K562 (cell line): ENCODE measurements around the gene IL1RAPL2. TPM values are rescaled to one million over a fixed set of nuclear protein-coding genes. Genes with fewer than 3 reads are reported as not detected.

ENCODE experiments used
- ATAC-seq: fragments of 200-7000 bp; cut with Tn5 transposase; 3 replicates; pipeline ENCODE4 v1.9.1; 2020; ENCODE audit warnings: moderate library complexity
- BruUV-seq: library from RNA; stranded (reverse); fragments of 400-500 nt; replicated peaks from 2 replicates; lab custom pipeline; 2021; lab: Mats Ljungman, UMichigan
- CTCF ChIA-PET: fragments of 300-600 bp; formaldehyde crosslinking; extraction: SDS; loops from one replicate; lab custom pipeline; 2021; ENCODE audit warnings: low intra/inter-chr PET ratio; lab: Yijun Ruan, JAX
- POLR2A ChIA-PET: fragments of 300-600, 350-650 bp; sonication (Branson Sonifier 250); formaldehyde crosslinking; extraction: SDS; loops from one replicate; lab custom pipeline; 2021; ENCODE audit warnings: antibody characterized with exemption, inconsistent platforms; lab: Yijun Ruan, JAX
- DNase-seq, 4 experiments: peaks; one replicate each; pipeline versions ENCODE4 v3.0.0 to v3.0.0-alpha.2; 2011 to 2018; ENCODE audit warnings: low spot score in 3 of 4, mixed read lengths in 3 of 4; ENCODE audit errors: extremely low read depth in 1 of 4
- FAIRE-seq: peaks from 2 replicates; lab custom pipeline; 2011; peaks lifted over from hg19 to GRCh38; lab: Jason Lieb, UNC
- H2AFZ ChIP-seq: 2 replicates; pipeline ENCODE4 v1.6.0; 2011; ENCODE audit warnings: low read depth, low read length, control low read depth, inconsistent platforms
- H3K27ac ChIP-seq: fragments of 200-600 bp; 3 replicates; pipeline ENCODE4 v1.8.0; 2011; ENCODE audit warnings: low read depth, mild to moderate bottlenecking, control low read depth, inconsistent platforms, low read length, moderate library complexity, mixed read lengths; ENCODE audit errors: extremely low read depth
- H3K27me3 ChIP-seq, 2 experiments: fragments of 300-600 bp in 1 of 2; 2 replicates in 1 of 2; 3 replicates in 1 of 2; pipeline versions ENCODE4 v1.6.0 to v1.8.0; 2011; ENCODE audit warnings: inconsistent platforms in 2 of 2, low read length in 2 of 2, mild to moderate bottlenecking in 1 of 2, mixed read lengths in 1 of 2, moderate library complexity in 1 of 2; ENCODE audit not compliant: control insufficient read depth in 2 of 2, insufficient read depth in 2 of 2
- H3K36me3 ChIP-seq: fragments of 300-600 bp; 3 replicates; pipeline ENCODE4 v1.8.0; 2011; ENCODE audit warnings: mild to moderate bottlenecking, low read length, inconsistent platforms; ENCODE audit not compliant: control insufficient read depth, insufficient read depth
- H3K4me1 ChIP-seq, 2 experiments: fragments of 200-600 bp in 1 of 2; replicated peaks in 1 of 2; 2 replicates in 1 of 2; 3 replicates in 1 of 2; pipeline versions ENCODE4 v1.5.1 to v1.8.0; 2011; ENCODE audit warnings: inconsistent platforms in 2 of 2, low read length in 2 of 2, mild to moderate bottlenecking in 1 of 2, mixed read lengths in 1 of 2, moderate library complexity in 1 of 2; ENCODE audit not compliant: control insufficient read depth in 2 of 2, insufficient read depth in 2 of 2
- H3K4me2 ChIP-seq: 2 replicates; pipeline ENCODE4 v1.6.1; 2011; ENCODE audit warnings: low read length, control low read depth, inconsistent platforms, mixed read lengths; ENCODE audit not compliant: insufficient read depth
- H3K4me3 ChIP-seq: fragments of 200-600 bp; sonication (generic), shearing (Covaris generic); 2 replicates; pipeline ENCODE4 v1.5.1; 2016; ENCODE audit warnings: control low read depth, inconsistent platforms
- H3K79me2 ChIP-seq: fragments of 200-600 bp; 3 replicates; pipeline ENCODE4 v1.8.0; 2011; ENCODE audit warnings: low read length, inconsistent platforms; ENCODE audit not compliant: control insufficient read depth, insufficient read depth
- H3K9ac ChIP-seq, 2 experiments: 2 replicates each; pipeline versions ENCODE4 v1.6.0 to v1.6.1; 2011; ENCODE audit warnings: low read depth in 2 of 2, low read length in 2 of 2, control low read depth in 1 of 2, inconsistent platforms in 1 of 2, mild to moderate bottlenecking in 1 of 2, mixed read lengths in 1 of 2; ENCODE audit not compliant: insufficient read depth in 1 of 2
- H3K9me1 ChIP-seq: one replicate; pipeline ENCODE4 v1.6.0; 2011; ENCODE audit warnings: inconsistent platforms, mild to moderate bottlenecking, low read length, moderate library complexity; ENCODE audit not compliant: control insufficient read depth, insufficient read depth
- H3K9me3 ChIP-seq: replicated peaks from 2 replicates; pipeline ENCODE4 v1.5.1; 2011; ENCODE audit warnings: low read depth, low read length, inconsistent platforms; ENCODE audit not compliant: control insufficient read depth, insufficient read depth
- H4K20me1 ChIP-seq: replicated peaks from 2 replicates; pipeline ENCODE4 v1.6.1; 2011; ENCODE audit warnings: low read length, inconsistent platforms, mixed read lengths; ENCODE audit not compliant: control insufficient read depth, insufficient read depth
- MEIS2 ChIP-seq: fragments of 450-650 bp; IDR thresholded peaks from 2 replicates; pipeline ENCODE4 v1.6.1; 2014; ENCODE audit warnings: mild to moderate bottlenecking; ENCODE audit not compliant: partially characterized antibody
- NCOR1 ChIP-seq: fragments of 450-650 bp; IDR thresholded peaks from 2 replicates; pipeline ENCODE4 v1.6.1; 2016; ENCODE audit warnings: mild to moderate bottlenecking, moderate library complexity
- POLR2A ChIP-seq: fragments of 450-650 bp; conservative IDR thresholded peaks from 2 replicates; pipeline ENCODE4 v1.6.1; 2016
- SMARCC2 ChIP-seq: fragments of 450-650 bp; IDR thresholded peaks from 2 replicates; pipeline ENCODE4 v1.6.1; 2017; ENCODE audit warnings: antibody characterized with exemption, moderate library complexity, mild to moderate bottlenecking, low read depth
- SNIP1 ChIP-seq: fragments of 450-650 bp; IDR thresholded peaks from 2 replicates; pipeline ENCODE4 v1.7.1; 2017; ENCODE audit warnings: low read depth, mild to moderate bottlenecking
- in situ Hi-C: fragments of 300-500 bp; cut with MboI; formaldehyde crosslinking; loops from 4 replicates; pipeline ENCODE4 v1.15.0; 2018; ENCODE audit warnings: inconsistent platforms, mixed read lengths
- intact Hi-C: fragments of 100-400 bp; cut with micrococcal nuclease; formaldehyde crosslinking; loops from 2 replicates; pipeline ENCODE4 v1.14.2; 2022
- polyA plus RNA-seq, 8 experiments: library from polyadenylated mRNA; depleted of rRNA in 4 of 8; stranded (reverse) in 5 of 8; unstranded in 3 of 8; fragments of >200 nt; fragmentation: Nextera tagmentation in 2 of 8; fragmentation: Illumina TruSeq in 1 of 8; extraction: Ambion mirVana in 2 of 8; extraction: Trizol in 1 of 8; gene quantifications; 2 replicates each; pipeline versions ENCODE4 v1.2.1 to v1.2.3, GENCODE V29; 2011 to 2014; ENCODE audit warnings: inconsistent platforms in 1 of 8, missing spikeins in 1 of 8
- total RNA-seq, 7 experiments: library from RNA; depleted of rRNA in 6 of 7; stranded (reverse); fragments of >200 nt in 6 of 7; fragmentation: Illumina TruSeq in 2 of 7; extraction: Trizol in 2 of 7; gene quantifications; 2 replicates each; pipeline versions ENCODE4 v1.2.1 to v1.2.3, GENCODE V29; 2011 to 2021; ENCODE audit warnings: low replicate concordance in 1 of 7
- TF ChIP-seq, protein P1 (sequence below), 2 experiments: fragments of 450-650 bp; IDR thresholded peaks; 2 replicates each; pipeline ENCODE4 v1.6.1; 2016; ENCODE audit warnings: mild to moderate bottlenecking in 2 of 2, borderline replicate concordance in 1 of 2, low read depth in 1 of 2, moderate library complexity in 1 of 2

IL1RAPL2 gene
- total and polyA plus RNA-seq, 9 of the 15 experiments (the other 6 are each of a cell fraction or from before 2014, with no cell fraction given), result not detected

DNA sequence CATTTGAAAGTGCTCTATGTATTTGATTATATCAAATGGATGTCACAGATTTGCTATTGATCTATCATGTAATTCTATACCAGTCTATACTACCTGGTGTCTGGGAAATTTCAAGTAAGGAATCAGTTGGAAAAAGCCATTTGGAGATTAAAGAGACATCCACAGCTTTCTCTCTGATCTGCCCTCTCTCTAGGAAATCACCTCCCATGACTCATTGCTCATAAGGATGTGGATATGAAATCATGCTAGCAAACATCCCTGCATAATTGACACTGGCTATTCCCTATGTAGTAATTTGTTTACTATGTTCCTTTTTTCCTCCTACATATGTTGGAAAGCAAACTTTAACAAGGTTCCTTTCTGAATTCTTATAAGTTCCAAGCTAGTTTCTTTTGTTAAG, 560.2 kb downstream of the IL1RAPL2 start:
- ChIA-PET POLR2A (no interaction called here), CTCF (no interaction called here)
- FAIRE-seq (no peak), ATAC-seq (no peak), DNase-seq (no peak)
- Histone ChIP-seq H3K79me2 (no peaks in the 10 kb centered on the region), H3K27ac (no peak overlapping the region), H3K36me3 (no peaks in the 10 kb centered on the region), H3K4me3 (no peak overlapping the region), H4K20me1 (no peaks in the 10 kb centered on the region), H3K9ac (no peak overlapping the region), H2AFZ (no peak overlapping the region), H3K27me3 (no peaks in the 10 kb centered on the region), H3K4me2 (no peak overlapping the region), H3K4me1 (no peaks in the 10 kb centered on the region), H3K9me3 (no peaks in the 10 kb centered on the region), H3K9me1 (no peaks in the 10 kb centered on the region)
- intact Hi-C loops, result no loop called here
- in situ Hi-C loops, result no loop called here
- no TSS peak for BruUV-seq
- TF ChIP-seq MEIS2 (no peak), POLR2A (no peak), SMARCC2 (no peak), NCOR1 (no peak), SNIP1 (no peak)
- TF ChIP-seq, protein P1, sequence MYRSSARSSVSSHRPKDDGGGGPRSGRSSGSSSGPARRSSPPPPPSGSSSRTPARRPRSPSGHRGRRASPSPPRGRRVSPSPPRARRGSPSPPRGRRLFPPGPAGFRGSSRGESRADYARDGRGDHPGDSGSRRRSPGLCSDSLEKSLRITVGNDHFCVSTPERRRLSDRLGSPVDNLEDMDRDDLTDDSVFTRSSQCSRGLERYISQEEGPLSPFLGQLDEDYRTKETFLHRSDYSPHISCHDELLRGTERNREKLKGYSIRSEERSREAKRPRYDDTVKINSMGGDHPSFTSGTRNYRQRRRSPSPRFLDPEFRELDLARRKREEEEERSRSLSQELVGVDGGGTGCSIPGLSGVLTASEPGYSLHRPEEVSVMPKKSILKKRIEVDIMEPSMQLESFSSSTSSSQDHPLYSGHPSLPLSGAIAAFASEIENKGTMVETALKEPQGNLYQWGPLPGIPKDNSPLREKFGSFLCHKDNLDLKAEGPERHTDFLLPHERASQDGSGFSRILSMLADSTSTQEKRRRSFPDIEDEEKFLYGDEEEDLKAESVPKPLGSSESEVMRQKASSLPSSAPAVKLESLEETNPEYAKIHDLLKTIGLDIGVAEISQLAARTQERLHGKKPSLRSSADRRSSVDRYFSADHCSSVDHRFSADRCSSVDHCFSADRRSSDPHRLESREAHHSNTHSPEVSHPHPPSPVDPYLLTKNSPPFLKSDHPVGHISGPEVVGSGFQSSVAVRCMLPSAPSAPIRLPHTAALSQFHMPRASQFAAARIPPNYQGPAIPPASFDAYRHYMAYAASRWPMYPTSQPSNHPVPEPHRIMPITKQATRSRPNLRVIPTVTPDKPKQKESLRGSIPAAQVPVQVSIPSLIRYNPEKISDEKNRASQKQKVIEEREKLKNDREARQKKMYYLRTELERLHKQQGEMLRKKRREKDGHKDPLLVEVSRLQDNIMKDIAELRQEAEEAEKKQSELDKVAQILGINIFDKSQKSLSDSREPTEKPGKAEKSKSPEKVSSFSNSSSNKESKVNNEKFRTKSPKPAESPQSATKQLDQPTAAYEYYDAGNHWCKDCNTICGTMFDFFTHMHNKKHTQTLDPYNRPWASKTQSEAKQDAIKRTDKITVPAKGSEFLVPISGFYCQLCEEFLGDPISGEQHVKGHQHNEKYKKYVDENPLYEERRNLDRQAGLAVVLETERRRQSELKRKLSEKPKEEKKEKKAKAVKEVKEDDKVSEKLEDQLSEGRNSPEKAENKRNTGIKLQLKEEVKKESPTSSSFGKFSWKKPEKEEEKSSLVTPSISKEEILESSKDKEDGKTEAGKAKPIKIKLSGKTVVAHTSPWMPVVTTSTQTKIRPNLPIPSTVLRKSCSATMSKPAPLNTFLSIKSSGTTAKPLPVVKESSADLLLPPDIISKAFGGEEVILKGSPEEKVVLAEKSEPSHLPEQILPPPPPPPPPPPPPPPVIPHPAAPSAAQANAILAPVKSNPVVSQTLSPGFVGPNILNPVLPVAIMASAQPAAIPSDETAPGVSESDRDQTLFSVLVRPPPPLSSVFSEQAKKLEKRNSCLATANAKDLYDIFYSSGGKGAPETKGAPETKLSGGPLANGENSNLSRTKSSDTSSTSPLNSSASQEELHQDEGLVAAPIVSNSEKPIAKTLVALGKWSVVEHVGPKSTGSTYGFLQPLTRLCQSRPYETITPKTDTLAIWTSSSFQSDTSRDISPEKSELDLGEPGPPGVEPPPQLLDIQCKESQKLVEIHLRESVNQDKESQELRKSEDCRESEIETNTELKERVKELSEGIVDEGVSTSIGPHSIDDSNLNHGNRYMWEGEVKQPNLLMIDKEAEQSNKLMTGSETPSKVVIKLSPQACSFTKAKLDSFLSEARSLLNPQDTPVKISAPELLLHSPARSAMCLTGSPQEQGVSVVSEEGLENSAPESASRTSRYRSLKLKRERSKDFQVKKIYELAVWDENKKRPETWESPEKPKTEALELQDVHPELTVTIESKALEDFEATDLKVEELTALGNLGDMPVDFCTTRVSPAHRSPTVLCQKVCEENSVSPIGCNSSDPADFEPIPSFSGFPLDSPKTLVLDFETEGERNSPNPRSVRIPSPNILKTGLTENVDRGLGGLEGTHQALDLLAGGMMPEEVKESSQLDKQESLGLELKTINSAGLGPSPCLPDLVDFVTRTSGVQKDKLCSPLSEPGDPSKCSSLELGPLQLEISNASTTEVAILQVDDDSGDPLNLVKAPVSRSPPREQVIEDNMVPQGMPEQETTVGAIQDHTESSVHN (IDR thresholded peaks at IDR 0.05; ENCODE audit: borderline replicate concordance in 1 of 2, low read depth in 1 of 2), result no peak
